Adrenal gland (tissue), 5 donors: ENCODE measurements around the gene CCDC92B.

ENCODE experiments used
- POLR2A ChIP-seq, 2 donors: fragments of 450-650 bp; IDR thresholded peaks; one replicate each; pipeline ENCODE4 v1.6.1; 2017; ENCODE audit warnings: antibody characterized with exemption in 2 of 2, mild to moderate bottlenecking in 2 of 2, moderate library complexity in 1 of 2
- TF ChIP-seq, protein P1 (sequence below), 6 experiments: fragments of 450-650 bp in 4 of 6; fragments of 200-600 bp in 2 of 6; sonication (generic) in 1 of 6; IDR thresholded peaks; 1 replicate in 5 of 6; 2 replicates in 1 of 6; pipeline versions ENCODE4 v1.5.1 to v1.8.0; 2016 to 2021; ENCODE audit warnings: antibody characterized with exemption in 6 of 6, mild to moderate bottlenecking in 2 of 6, moderate library complexity in 1 of 6
- donor health status: DM: no; HTN: no; CAD: no.

DNA sequence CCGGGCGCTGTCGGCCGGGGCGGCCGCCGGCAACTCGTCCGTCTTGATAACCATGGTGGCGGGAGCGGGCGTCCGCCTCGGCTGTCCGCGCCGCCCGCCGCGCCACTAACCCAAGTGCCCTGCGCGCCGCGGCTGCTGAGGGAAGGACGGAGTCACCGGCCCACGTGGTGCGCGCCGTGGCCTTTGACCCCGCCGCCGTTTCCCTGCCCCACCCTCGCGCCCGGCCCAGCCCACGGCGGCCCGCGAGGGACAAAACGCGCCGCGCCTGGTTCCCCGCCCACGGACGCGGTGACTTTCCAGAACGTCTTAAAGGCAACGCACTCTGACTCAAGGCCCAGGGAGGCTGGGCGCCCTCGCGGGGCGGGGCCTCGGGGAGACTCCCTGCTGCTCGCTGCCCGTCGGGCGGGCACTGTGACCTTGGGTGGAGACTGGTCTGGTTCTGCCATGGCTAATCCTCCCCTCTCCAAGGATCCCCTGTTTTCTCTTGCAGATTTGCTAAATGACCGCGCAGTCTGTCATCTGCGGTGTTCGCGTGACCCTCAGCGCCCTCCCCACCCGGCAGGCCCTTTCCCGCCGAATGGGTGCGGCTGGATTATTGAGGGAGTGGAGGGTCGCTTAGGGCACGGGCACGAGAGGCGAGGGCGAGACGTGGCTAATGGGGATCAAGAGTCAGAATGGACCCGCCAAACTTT lies 37.7 kb downstream of the CCDC92B start, which contains the start of gene CLUH:
- TF ChIP-seq POLR2A (IDR thresholded peaks at IDR 0.05), result peak; percentile 94 to 98
- TF ChIP-seq, protein P1, sequence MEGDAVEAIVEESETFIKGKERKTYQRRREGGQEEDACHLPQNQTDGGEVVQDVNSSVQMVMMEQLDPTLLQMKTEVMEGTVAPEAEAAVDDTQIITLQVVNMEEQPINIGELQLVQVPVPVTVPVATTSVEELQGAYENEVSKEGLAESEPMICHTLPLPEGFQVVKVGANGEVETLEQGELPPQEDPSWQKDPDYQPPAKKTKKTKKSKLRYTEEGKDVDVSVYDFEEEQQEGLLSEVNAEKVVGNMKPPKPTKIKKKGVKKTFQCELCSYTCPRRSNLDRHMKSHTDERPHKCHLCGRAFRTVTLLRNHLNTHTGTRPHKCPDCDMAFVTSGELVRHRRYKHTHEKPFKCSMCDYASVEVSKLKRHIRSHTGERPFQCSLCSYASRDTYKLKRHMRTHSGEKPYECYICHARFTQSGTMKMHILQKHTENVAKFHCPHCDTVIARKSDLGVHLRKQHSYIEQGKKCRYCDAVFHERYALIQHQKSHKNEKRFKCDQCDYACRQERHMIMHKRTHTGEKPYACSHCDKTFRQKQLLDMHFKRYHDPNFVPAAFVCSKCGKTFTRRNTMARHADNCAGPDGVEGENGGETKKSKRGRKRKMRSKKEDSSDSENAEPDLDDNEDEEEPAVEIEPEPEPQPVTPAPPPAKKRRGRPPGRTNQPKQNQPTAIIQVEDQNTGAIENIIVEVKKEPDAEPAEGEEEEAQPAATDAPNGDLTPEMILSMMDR (IDR thresholded peaks at IDR 0.05), result no peak
